ENCODE data around the gene IRS4.

The IRS4 gene

DNA sequence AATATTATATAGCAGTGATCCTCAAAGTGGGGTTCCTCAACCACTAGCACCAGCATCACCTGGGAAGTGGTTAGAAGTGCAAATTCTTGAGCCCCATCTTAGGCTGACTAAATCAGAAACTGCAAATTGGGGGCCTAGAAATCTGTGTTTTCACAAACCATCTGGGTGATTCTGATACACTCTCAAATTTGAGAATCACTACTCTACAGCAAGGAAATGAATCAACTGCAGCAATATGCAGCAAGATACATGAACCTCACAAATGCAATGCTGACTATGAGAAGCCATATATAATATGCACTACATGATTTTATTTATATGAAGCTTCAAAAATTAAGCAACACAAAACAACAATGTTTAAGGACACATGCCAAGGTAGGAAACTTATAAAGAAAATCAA, 36.2 kb upstream of the IRS4 start:
- no peaks in the 10 kb centered on the region for H3K36me3 ChIP-seq (ENCODE audit: control insufficient read depth in 2 of 2, insufficient read depth in 1 of 2, low read length in 2 of 2)
- H3K4me1 ChIP-seq (ENCODE audit: control insufficient read depth, insufficient read depth, low read length) = no peaks in the 10 kb centered on the region
- H3K27ac ChIP-seq (ENCODE audit: extremely low read depth, low read depth, low read length) = no peak overlapping the region
- ChIA-PET POLR2A (no interaction called here), CTCF (no interaction called here)
- no peaks in the 10 kb centered on the region; the same call in 1 of the 2 replicates for H3K9me3 ChIP-seq (ENCODE audit: control insufficient read depth, insufficient read depth, low read depth, low read length)
- TF ChIP-seq SCRT2 (tag by site-specific recombination; IDR thresholded peaks at IDR 0.05) (no peak), ZBTB48 (tag by site-specific recombination; IDR thresholded peaks at IDR 0.05) (no peak), ZFHX2 (tag by site-specific recombination; conservative IDR thresholded peaks at IDR 0.05) (no peak), FEZF1 (tag by site-specific recombination; IDR thresholded peaks at IDR 0.05) (no peak), YY2 (tag by site-specific recombination; IDR thresholded peaks at IDR 0.05) (no peak)
- TF ChIP-seq, protein P1, sequence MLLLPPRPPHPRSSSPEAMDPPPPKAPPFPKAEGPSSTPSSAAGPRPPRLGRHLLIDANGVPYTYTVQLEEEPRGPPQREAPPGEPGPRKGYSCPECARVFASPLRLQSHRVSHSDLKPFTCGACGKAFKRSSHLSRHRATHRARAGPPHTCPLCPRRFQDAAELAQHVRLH (tag by site-specific recombination; IDR thresholded peaks at IDR 0.05) = no peak
- H3K4me3 ChIP-seq (ENCODE audit: low read depth, low read length) = no peak overlapping the region

DNA sequence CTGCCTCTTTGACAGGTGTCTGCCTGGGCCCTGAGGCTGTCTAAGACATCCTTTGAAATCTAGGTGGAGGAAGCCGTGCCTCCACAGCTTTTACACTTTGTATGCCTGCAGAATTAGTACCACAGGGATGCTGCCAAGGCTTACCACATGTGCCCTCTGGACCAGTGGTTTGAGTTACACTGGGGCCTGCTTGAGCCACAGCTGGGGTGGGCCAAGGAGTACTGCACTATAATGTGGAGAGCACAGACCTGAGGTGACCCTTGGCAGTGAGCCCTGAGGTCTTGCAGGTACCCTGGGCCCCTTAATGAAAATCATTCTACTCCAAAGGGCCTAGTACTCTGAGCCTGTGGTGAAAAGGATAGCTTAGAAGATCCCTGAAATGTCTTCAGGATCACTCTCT, 27.2 kb upstream of the IRS4 start:
- POLR2A ChIA-PET = no interaction called here
- H3K9me3 ChIP-seq (ENCODE audit: control insufficient read depth, insufficient read depth, low read depth, low read length) = no peaks in the 10 kb centered on the region; the same call in 1 of the 2 replicates
- no peak overlapping the region for H3K27ac ChIP-seq (ENCODE audit: extremely low read depth, low read depth, low read length)
- H3K4me3 ChIP-seq (ENCODE audit: low read depth, low read length) = no peak overlapping the region
- H3K36me3 ChIP-seq (ENCODE audit: control insufficient read depth in 2 of 2, insufficient read depth in 1 of 2, low read length in 2 of 2) = no peaks in the 10 kb centered on the region
- CTCF ChIA-PET = no interaction called here
- no peak for TF ChIP-seq MZF1 (tag by site-specific recombination; IDR thresholded peaks at IDR 0.05; ENCODE audit: borderline replicate concordance)
- TF ChIP-seq, protein P2, sequence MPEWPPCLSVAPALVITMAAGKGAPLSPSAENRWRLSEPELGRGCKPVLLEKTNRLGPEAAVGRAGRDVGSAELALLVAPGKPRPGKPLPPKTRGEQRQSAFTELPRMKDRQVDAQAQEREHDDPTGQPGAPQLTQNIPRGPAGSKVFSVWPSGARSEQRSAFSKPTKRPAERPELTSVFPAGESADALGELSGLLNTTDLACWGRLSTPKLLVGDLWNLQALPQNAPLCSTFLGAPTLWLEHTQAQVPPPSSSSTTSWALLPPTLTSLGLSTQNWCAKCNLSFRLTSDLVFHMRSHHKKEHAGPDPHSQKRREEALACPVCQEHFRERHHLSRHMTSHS (tag by site-specific recombination; IDR thresholded peaks at IDR 0.05) = no peak
- no peak for TF ChIP-seq ZNF24 (tag by site-specific recombination; IDR thresholded peaks at IDR 0.05)
- TF ChIP-seq, protein P3, sequence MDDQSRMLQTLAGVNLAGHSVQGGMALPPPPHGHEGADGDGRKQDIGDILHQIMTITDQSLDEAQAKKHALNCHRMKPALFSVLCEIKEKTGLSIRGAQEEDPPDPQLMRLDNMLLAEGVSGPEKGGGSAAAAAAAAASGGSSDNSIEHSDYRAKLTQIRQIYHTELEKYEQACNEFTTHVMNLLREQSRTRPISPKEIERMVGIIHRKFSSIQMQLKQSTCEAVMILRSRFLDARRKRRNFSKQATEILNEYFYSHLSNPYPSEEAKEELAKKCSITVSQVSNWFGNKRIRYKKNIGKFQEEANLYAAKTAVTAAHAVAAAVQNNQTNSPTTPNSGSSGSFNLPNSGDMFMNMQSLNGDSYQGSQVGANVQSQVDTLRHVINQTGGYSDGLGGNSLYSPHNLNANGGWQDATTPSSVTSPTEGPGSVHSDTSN (CRISPR knock-in tag; IDR thresholded peaks at IDR 0.05) = no peak
- TF ChIP-seq, protein P4, sequence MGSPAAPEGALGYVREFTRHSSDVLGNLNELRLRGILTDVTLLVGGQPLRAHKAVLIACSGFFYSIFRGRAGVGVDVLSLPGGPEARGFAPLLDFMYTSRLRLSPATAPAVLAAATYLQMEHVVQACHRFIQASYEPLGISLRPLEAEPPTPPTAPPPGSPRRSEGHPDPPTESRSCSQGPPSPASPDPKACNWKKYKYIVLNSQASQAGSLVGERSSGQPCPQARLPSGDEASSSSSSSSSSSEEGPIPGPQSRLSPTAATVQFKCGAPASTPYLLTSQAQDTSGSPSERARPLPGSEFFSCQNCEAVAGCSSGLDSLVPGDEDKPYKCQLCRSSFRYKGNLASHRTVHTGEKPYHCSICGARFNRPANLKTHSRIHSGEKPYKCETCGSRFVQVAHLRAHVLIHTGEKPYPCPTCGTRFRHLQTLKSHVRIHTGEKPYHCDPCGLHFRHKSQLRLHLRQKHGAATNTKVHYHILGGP (tag by site-specific recombination; IDR thresholded peaks at IDR 0.05) = no peak
- TF ChIP-seq ZNF112 (tag by site-specific recombination; IDR thresholded peaks at IDR 0.05) = no peak
- TF ChIP-seq, protein P5, sequence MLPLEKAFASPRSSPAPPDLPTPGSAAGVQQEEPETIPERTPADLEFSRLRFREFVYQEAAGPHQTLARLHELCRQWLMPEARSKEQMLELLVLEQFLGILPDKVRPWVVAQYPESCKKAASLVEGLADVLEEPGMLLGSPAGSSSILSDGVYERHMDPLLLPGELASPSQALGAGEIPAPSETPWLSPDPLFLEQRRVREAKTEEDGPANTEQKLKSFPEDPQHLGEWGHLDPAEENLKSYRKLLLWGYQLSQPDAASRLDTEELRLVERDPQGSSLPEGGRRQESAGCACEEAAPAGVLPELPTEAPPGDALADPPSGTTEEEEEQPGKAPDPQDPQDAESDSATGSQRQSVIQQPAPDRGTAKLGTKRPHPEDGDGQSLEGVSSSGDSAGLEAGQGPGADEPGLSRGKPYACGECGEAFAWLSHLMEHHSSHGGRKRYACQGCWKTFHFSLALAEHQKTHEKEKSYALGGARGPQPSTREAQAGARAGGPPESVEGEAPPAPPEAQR (tag by site-specific recombination; IDR thresholded peaks at IDR 0.05) = no peak
- TF ChIP-seq ZNF544 (tag by site-specific recombination; IDR thresholded peaks at IDR 0.05) = no peak
- H3K4me1 ChIP-seq (ENCODE audit: control insufficient read depth, insufficient read depth, low read length) = no peaks in the 10 kb centered on the region

DNA sequence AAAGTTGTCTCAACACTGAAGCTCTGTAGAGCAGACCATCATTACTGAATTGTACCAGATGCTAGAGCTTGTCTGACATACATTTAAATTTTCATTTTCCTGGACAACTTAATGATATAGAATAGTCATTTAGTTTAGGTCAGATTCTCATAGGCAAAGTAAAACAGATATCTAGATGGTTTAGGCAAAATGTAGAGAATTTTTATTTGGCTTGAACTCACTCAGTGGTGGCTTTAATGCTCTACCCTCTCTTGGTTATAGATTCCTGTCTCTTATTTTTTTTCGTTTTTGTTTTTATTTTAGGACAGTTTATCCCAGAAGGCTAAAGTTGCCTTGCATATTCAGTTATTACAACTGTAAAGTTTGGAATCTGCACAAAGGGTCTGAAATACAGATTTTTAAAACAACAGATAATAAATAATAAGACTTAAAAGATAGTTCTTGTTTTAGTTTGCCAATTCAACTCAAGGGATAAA, 4.0 kb upstream of the IRS4 start:
- no peaks in the 10 kb centered on the region for H3K9me3 ChIP-seq (ENCODE audit: control insufficient read depth, insufficient read depth, low read depth, low read length)
- H3K4me3 ChIP-seq (ENCODE audit: low read depth, low read length) = no peak overlapping the region
- peaks cover 0 to 1% of the 10 kb centered on the region in 2 experiments; a peak in 1 of 3 replicates for H3K36me3 ChIP-seq (ENCODE audit: control insufficient read depth in 2 of 2, insufficient read depth in 1 of 2, low read length in 2 of 2)
- H3K4me1 ChIP-seq (ENCODE audit: control insufficient read depth, insufficient read depth, low read length) = no peaks in the 10 kb centered on the region
- ChIA-PET POLR2A (no interaction called here), CTCF (interaction anchor here (0.5 to 0.6 kb wide), 2 partner anchors 309 to 483 kb away, joined by 3 to 4 read pairs; no protein-coding TSS in a partner anchor)
- H3K27ac ChIP-seq (ENCODE audit: extremely low read depth, low read depth, low read length) = no peak overlapping the region
- TF ChIP-seq ZNF596 (tag by site-specific recombination; IDR thresholded peaks at IDR 0.05) (no peak), ZNF423 (tag by site-specific recombination; IDR thresholded peaks at IDR 0.05) (no peak), SALL2 (tag by site-specific recombination; IDR thresholded peaks at IDR 0.05; ENCODE audit: borderline replicate concordance) (no peak), ZNF404 (tag by site-specific recombination; IDR thresholded peaks at IDR 0.05) (no peak), ZNF626 (tag by site-specific recombination; IDR thresholded peaks at IDR 0.05) (no peak), ZNF239 (tag by site-specific recombination; IDR thresholded peaks at IDR 0.05) (no peak), KLF7 (tag by site-specific recombination; IDR thresholded peaks at IDR 0.05; ENCODE audit: borderline replicate concordance) (no peak), ZBTB7A (tag by site-specific recombination; IDR thresholded peaks at IDR 0.05; ENCODE audit: low read depth) (no peak), GLI2 (tag by site-specific recombination; IDR thresholded peaks at IDR 0.05; ENCODE audit: borderline replicate concordance, low read depth) (no peak), ZNF2 (tag by site-specific recombination; IDR thresholded peaks at IDR 0.05) (no peak), ZFP3 (tag by site-specific recombination; IDR thresholded peaks at IDR 0.05; ENCODE audit: low read depth) (no peak), ZNF223 (tag by site-specific recombination; IDR thresholded peaks at IDR 0.05) (no peak), ZNF707 (tag by site-specific recombination; IDR thresholded peaks at IDR 0.05) (no peak)
- TF ChIP-seq, protein P6, sequence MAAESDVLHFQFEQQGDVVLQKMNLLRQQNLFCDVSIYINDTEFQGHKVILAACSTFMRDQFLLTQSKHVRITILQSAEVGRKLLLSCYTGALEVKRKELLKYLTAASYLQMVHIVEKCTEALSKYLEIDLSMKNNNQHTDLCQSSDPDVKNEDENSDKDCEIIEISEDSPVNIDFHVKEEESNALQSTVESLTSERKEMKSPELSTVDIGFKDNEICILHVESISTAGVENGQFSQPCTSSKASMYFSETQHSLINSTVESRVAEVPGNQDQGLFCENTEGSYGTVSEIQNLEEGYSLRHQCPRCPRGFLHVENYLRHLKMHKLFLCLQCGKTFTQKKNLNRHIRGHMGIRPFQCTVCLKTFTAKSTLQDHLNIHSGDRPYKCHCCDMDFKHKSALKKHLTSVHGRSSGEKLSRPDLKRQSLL (tag by site-specific recombination; IDR thresholded peaks at IDR 0.05) = no peak
